PFSK-1 (cell line): ENCODE data around the gene DHRS4.

Source experiments
- FOXP2 ChIP-seq: optimal IDR thresholded peaks from 2 replicates; pipeline ENCODE3; 2011; ENCODE audit warnings: borderline replicate concordance, control low read depth, inconsistent platforms; ENCODE audit not compliant: insufficient read depth; ENCODE audit errors: extremely low read length, extremely low read depth
- POLR2AphosphoS5 ChIP-seq: IDR thresholded peaks from 2 replicates; pipeline ENCODE4 v1.6.1; 2012; ENCODE audit warnings: low read depth, mild to moderate bottlenecking, control low read depth, low read length, moderate library complexity
- REST ChIP-seq, 2 experiments: IDR thresholded peaks; 2 replicates each; pipeline versions ENCODE4 v1.6.1 to v1.8.0; 2011 to 2012; ENCODE audit warnings: low read depth in 2 of 2, low read length in 2 of 2, control low read depth in 1 of 2, inconsistent platforms in 1 of 2, mild to moderate bottlenecking in 1 of 2, moderate library complexity in 1 of 2; ENCODE audit not compliant: insufficient read depth in 1 of 2
- SIN3A ChIP-seq: IDR thresholded peaks from 2 replicates; pipeline ENCODE4 v1.6.1; 2012; ENCODE audit warnings: mild to moderate bottlenecking, low read length, moderate library complexity, borderline replicate concordance; ENCODE audit not compliant: insufficient read depth
- TAF1 ChIP-seq: IDR thresholded peaks from 2 replicates; pipeline ENCODE4 v1.6.1; 2012; ENCODE audit warnings: low read length, control low read depth, borderline replicate concordance; ENCODE audit not compliant: insufficient read depth

GRCh38 chr14:23930742-23931141, 22.8 kb upstream of the DHRS4 start:
- TF ChIP-seq POLR2AphosphoS5 (no peak), REST (IDR thresholded peaks at IDR 0.05; ENCODE audit: insufficient read depth in 1 of 2, low read depth in 2 of 2, low read length in 2 of 2) (no peak), SIN3A (no peak), TAF1 (no peak), FOXP2 (no peak)
